HepG2 (cell line): ENCODE data around the gene PAFAH1B1. TPM values are rescaled to one million over a fixed set of nuclear protein-coding genes. Genes with fewer than 3 reads are reported as not detected.

Experiments
- SP4 ChIP-seq: sonication (generic); formaldehyde crosslinking; IDR thresholded peaks from 2 replicates; pipeline ENCODE4 v1.8.1; 2023; ENCODE audit warnings: mild to moderate bottlenecking, missing genetic modification reagents
- ZFP36L1 ChIP-seq: sonication (generic); formaldehyde crosslinking; IDR thresholded peaks from 2 replicates; pipeline ENCODE4 v1.8.0; 2022; ENCODE audit warnings: mild to moderate bottlenecking, missing genetic modification reagents, moderate library complexity
- ZNF790 ChIP-seq: sonication (generic); formaldehyde crosslinking; IDR thresholded peaks from 2 replicates; pipeline ENCODE4 v1.8.0; 2022; ENCODE audit warnings: missing genetic modification reagents, mild to moderate bottlenecking, borderline replicate concordance
- polyA plus RNA-seq, 8 experiments: library from polyadenylated mRNA; depleted of rRNA in 3 of 8; stranded (reverse) in 7 of 8; unstranded in 1 of 8; fragments of >200 nt; fragmentation: Illumina TruSeq in 4 of 8; extraction: Trizol in 4 of 8; gene quantifications; 2 replicates each; pipeline versions ENCODE4 v1.2.1 to v1.2.3, GENCODE V29; 2011 to 2016; ENCODE audit warnings: low read depth in 4 of 8, missing spikeins in 1 of 8, mixed read lengths in 1 of 8; ENCODE audit not compliant: insufficient read depth in 1 of 8
- total RNA-seq, 5 experiments: library from RNA; depleted of rRNA; stranded (reverse); fragments of >200 nt; fragmentation: Illumina TruSeq; extraction: Trizol; gene quantifications; 2 replicates each; pipeline ENCODE4 v1.2.3, GENCODE V29; 2016; ENCODE audit warnings: low read depth in 1 of 5
- TF ChIP-seq, protein P1 (sequence below): sonication (generic); formaldehyde crosslinking; IDR thresholded peaks from 2 replicates; pipeline ENCODE4 v1.5.0; 2020; ENCODE audit warnings: mild to moderate bottlenecking, missing genetic modification reagents, borderline replicate concordance
- TF ChIP-seq, protein P2 (sequence below): fragments of 450-650 bp; IDR thresholded peaks from 2 replicates; pipeline ENCODE4 v1.6.1; 2017; ENCODE audit warnings: mild to moderate bottlenecking

PAFAH1B1 gene
- total and polyA plus RNA-seq, 2 of the 13 experiments (the other 11 are each of a cell fraction or from before 2014, with no cell fraction given): 46.0 to 64.9 TPM

DNA sequence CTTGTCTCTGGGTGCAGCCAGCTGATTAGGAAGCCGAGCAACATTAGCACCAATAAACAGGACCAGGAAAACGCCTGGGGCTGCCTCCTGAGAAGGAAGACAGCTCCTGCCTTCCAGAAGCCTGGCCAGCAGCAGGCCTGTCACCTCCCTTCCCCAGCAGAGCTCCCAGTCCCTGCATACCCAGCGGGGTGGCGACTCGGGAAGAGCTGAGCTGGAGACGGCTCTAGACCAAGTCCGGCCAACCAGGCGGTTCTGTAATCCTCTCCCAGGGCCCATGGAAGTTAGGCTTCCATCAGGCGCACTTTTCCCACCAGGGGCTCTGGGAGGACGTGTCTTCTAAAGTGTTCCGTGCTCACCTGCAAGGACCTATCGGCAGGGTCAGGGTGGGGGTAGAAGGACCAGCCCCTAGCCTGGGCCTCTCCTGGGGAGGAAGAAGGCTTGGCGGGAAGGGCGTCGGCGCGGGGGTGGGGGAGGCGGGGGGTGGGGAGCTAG lies 130.1 kb downstream of the PAFAH1B1 start (continued):
- TF ChIP-seq SP4 (CRISPR knock-in tag) (no peak), ZNF790 (no peak), ZFP36L1 (CRISPR knock-in tag) (no peak)
- TF ChIP-seq, protein P1, sequence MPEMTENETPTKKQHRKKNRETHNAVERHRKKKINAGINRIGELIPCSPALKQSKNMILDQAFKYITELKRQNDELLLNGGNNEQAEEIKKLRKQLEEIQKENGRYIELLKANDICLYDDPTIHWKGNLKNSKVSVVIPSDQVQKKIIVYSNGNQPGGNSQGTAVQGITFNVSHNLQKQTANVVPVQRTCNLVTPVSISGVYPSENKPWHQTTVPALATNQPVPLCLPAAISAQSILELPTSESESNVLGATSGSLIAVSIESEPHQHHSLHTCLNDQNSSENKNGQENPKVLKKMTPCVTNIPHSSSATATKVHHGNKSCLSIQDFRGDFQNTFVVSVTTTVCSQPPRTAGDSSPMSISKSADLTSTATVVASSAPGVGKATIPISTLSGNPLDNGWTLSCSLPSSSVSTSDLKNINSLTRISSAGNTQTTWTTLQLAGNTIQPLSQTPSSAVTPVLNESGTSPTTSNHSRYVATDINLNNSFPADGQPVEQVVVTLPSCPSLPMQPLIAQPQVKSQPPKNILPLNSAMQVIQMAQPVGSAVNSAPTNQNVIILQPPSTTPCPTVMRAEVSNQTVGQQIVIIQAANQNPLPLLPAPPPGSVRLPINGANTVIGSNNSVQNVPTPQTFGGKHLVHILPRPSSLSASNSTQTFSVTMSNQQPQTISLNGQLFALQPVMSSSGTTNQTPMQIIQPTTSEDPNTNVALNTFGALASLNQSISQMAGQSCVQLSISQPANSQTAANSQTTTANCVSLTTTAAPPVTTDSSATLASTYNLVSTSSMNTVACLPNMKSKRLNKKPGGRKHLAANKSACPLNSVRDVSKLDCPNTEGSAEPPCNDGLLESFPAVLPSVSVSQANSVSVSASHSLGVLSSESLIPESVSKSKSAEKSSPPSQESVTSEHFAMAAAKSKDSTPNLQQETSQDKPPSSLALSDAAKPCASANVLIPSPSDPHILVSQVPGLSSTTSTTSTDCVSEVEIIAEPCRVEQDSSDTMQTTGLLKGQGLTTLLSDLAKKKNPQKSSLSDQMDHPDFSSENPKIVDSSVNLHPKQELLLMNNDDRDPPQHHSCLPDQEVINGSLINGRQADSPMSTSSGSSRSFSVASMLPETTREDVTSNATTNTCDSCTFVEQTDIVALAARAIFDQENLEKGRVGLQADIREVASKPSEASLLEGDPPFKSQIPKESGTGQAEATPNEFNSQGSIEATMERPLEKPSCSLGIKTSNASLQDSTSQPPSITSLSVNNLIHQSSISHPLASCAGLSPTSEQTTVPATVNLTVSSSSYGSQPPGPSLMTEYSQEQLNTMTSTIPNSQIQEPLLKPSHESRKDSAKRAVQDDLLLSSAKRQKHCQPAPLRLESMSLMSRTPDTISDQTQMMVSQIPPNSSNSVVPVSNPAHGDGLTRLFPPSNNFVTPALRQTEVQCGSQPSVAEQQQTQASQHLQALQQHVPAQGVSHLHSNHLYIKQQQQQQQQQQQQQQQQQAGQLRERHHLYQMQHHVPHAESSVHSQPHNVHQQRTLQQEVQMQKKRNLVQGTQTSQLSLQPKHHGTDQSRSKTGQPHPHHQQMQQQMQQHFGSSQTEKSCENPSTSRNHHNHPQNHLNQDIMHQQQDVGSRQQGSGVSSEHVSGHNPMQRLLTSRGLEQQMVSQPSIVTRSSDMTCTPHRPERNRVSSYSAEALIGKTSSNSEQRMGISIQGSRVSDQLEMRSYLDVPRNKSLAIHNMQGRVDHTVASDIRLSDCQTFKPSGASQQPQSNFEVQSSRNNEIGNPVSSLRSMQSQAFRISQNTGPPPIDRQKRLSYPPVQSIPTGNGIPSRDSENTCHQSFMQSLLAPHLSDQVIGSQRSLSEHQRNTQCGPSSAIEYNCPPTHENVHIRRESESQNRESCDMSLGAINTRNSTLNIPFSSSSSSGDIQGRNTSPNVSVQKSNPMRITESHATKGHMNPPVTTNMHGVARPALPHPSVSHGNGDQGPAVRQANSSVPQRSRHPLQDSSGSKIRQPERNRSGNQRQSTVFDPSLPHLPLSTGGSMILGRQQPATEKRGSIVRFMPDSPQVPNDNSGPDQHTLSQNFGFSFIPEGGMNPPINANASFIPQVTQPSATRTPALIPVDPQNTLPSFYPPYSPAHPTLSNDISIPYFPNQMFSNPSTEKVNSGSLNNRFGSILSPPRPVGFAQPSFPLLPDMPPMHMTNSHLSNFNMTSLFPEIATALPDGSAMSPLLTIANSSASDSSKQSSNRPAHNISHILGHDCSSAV (CRISPR knock-in tag): no peak
- TF ChIP-seq, protein P2, sequence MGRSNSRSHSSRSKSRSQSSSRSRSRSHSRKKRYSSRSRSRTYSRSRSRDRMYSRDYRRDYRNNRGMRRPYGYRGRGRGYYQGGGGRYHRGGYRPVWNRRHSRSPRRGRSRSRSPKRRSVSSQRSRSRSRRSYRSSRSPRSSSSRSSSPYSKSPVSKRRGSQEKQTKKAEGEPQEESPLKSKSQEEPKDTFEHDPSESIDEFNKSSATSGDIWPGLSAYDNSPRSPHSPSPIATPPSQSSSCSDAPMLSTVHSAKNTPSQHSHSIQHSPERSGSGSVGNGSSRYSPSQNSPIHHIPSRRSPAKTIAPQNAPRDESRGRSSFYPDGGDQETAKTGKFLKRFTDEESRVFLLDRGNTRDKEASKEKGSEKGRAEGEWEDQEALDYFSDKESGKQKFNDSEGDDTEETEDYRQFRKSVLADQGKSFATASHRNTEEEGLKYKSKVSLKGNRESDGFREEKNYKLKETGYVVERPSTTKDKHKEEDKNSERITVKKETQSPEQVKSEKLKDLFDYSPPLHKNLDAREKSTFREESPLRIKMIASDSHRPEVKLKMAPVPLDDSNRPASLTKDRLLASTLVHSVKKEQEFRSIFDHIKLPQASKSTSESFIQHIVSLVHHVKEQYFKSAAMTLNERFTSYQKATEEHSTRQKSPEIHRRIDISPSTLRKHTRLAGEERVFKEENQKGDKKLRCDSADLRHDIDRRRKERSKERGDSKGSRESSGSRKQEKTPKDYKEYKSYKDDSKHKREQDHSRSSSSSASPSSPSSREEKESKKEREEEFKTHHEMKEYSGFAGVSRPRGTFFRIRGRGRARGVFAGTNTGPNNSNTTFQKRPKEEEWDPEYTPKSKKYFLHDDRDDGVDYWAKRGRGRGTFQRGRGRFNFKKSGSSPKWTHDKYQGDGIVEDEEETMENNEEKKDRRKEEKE: no peak
